ENCODE data around the gene PLA2G4D. TPM values are rescaled to one million over a fixed set of nuclear protein-coding genes. Genes with fewer than 3 reads are reported as not detected.

PLA2G4D gene
- polyA plus RNA-seq, 1 of the 3 experiments (the other 2 are of a cell fraction) = not detected

DNA sequence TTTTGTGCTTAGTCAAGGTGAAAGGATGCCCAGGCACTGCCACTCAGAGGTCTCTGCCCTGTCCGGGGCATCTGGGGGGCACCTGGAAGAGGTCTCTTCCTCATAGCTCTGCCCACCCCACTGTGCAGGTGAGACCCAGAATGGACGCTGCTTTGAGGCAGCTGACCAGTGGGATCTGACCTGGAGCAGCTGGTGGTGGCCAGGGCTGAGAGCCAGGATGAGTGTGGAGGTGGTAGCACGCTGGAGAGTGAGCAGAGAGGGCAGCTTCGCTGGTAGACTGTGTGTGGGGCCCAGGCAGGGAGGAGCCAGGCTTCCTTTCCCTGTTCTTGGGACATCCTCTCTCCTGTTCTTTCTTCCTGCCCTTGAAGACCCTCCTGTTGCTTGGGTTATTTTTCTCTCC lies 41.4 kb downstream of the PLA2G4D start:
- 28% methylated on average over 3 of the region's 4 CpGs for WGBS (ENCODE audit: low lambda C conversion rate)
- Histone ChIP-seq H3K9ac (no peak overlapping the region), H3K9me3 (no peaks in the 10 kb centered on the region), H3K9me2 (no peaks in the 10 kb centered on the region), H3K27me3 (ENCODE audit: insufficient read depth) (peaks cover 16% of the 10 kb centered on the region; the same call in 1 of the 2 replicates), H2AFZ (ENCODE audit: low read depth) (no peak overlapping the region), H3K79me2 (ENCODE audit: insufficient read depth) (no peaks in the 10 kb centered on the region), H3K36me3 (replicated peaks in 1 of 2; ENCODE audit: control insufficient read depth in 1 of 2, insufficient read depth in 2 of 2, low read length in 1 of 2) (no peaks in the 10 kb centered on the region), H3F3A (replicated peaks; ENCODE audit: insufficient read depth) (no peaks in the 10 kb centered on the region), H3K4me2 (no peak overlapping the region), H3K4me3 (ENCODE audit: low read depth in 2 of 2, low read length in 1 of 2) (no peak overlapping the region), H4K20me1 (ENCODE audit: insufficient read depth) (no peaks in the 10 kb centered on the region), H3K4me1 (ENCODE audit: control insufficient read depth in 1 of 2, insufficient read depth in 2 of 2, low read depth in 1 of 2, low read length in 1 of 2) (peaks cover 0 to 8% of the 10 kb centered on the region in 2 experiments; a peak in 2 of 4 replicates), H3K27ac (ENCODE audit: low read depth in 2 of 2, low read length in 1 of 2) (no peak overlapping the region)
- CTCF ChIA-PET = interaction anchor here (0.8 to 8.6 kb wide), 4 partner anchors 31 to 65 kb away, joined by 3 to 165 read pairs (median 12); no protein-coding TSS in a partner anchor
- no peak for DNase-seq
- POLR2A ChIA-PET = no interaction called here
- TF ChIP-seq GABPA (IDR thresholded peaks at IDR 0.05; ENCODE audit: low read depth) (no peak), MEF2A (IDR thresholded peaks at IDR 0.05; ENCODE audit: borderline replicate concordance, low read depth) (no peak), MXI1 (IDR thresholded peaks at IDR 0.05; ENCODE audit: low read depth, low read length) (no peak), FOSL2 (IDR thresholded peaks at IDR 0.05; ENCODE audit: borderline replicate concordance, low read depth) (no peak), RCOR1 (IDR thresholded peaks at IDR 0.05; ENCODE audit: low read length) (no peak), RFX5 (IDR thresholded peaks at IDR 0.05; ENCODE audit: low read length) (no peak), EZH2phosphoT487 (IDR thresholded peaks at IDR 0.05; ENCODE audit: borderline replicate concordance, low read depth) (no peak), TEAD4 (IDR thresholded peaks at IDR 0.05; ENCODE audit: borderline replicate concordance, insufficient read depth) (no peak), ELF1 (IDR thresholded peaks at IDR 0.05) (no peak), YY1 (IDR thresholded peaks at IDR 0.05; ENCODE audit: low read depth) (no peak), TCF12 (IDR thresholded peaks at IDR 0.05) (no peak), EP300 (IDR thresholded peaks at IDR 0.05; ENCODE audit: borderline replicate concordance in 1 of 2, low read depth in 1 of 2, low read length in 1 of 2) (no peak), FOXM1 (IDR thresholded peaks at IDR 0.05; ENCODE audit: low read depth) (no peak)
- TF ChIP-seq, protein P1, sequence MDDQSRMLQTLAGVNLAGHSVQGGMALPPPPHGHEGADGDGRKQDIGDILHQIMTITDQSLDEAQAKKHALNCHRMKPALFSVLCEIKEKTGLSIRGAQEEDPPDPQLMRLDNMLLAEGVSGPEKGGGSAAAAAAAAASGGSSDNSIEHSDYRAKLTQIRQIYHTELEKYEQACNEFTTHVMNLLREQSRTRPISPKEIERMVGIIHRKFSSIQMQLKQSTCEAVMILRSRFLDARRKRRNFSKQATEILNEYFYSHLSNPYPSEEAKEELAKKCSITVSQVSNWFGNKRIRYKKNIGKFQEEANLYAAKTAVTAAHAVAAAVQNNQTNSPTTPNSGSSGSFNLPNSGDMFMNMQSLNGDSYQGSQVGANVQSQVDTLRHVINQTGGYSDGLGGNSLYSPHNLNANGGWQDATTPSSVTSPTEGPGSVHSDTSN (IDR thresholded peaks at IDR 0.05) = no peak
- TF ChIP-seq, protein P2, sequence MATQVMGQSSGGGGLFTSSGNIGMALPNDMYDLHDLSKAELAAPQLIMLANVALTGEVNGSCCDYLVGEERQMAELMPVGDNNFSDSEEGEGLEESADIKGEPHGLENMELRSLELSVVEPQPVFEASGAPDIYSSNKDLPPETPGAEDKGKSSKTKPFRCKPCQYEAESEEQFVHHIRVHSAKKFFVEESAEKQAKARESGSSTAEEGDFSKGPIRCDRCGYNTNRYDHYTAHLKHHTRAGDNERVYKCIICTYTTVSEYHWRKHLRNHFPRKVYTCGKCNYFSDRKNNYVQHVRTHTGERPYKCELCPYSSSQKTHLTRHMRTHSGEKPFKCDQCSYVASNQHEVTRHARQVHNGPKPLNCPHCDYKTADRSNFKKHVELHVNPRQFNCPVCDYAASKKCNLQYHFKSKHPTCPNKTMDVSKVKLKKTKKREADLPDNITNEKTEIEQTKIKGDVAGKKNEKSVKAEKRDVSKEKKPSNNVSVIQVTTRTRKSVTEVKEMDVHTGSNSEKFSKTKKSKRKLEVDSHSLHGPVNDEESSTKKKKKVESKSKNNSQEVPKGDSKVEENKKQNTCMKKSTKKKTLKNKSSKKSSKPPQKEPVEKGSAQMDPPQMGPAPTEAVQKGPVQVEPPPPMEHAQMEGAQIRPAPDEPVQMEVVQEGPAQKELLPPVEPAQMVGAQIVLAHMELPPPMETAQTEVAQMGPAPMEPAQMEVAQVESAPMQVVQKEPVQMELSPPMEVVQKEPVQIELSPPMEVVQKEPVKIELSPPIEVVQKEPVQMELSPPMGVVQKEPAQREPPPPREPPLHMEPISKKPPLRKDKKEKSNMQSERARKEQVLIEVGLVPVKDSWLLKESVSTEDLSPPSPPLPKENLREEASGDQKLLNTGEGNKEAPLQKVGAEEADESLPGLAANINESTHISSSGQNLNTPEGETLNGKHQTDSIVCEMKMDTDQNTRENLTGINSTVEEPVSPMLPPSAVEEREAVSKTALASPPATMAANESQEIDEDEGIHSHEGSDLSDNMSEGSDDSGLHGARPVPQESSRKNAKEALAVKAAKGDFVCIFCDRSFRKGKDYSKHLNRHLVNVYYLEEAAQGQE (IDR thresholded peaks at IDR 0.05; ENCODE audit: low read depth, low read length) = no peak

Measured in SK-N-SH (cell line).